PC-3 (cell line): Measurements from ENCODE around the gene SNX27.

Experiments
- EZH2phosphoT487 ChIP-seq: fragments of 300-600 bp; sonication (generic); IDR thresholded peaks from 2 replicates; pipeline ENCODE4 v1.6.1; 2018; ENCODE audit warnings: mild to moderate bottlenecking, antibody characterized with exemption, low read length, borderline replicate concordance
- TF ChIP-seq, protein P1 (sequence below): fragments of 300-600 bp; sonication (generic); conservative IDR thresholded peaks from 2 replicates; pipeline ENCODE4 v1.5.1; 2017; ENCODE audit warnings: antibody characterized with exemption, low read depth, mild to moderate bottlenecking, low read length

- TF ChIP-seq, protein P1, sequence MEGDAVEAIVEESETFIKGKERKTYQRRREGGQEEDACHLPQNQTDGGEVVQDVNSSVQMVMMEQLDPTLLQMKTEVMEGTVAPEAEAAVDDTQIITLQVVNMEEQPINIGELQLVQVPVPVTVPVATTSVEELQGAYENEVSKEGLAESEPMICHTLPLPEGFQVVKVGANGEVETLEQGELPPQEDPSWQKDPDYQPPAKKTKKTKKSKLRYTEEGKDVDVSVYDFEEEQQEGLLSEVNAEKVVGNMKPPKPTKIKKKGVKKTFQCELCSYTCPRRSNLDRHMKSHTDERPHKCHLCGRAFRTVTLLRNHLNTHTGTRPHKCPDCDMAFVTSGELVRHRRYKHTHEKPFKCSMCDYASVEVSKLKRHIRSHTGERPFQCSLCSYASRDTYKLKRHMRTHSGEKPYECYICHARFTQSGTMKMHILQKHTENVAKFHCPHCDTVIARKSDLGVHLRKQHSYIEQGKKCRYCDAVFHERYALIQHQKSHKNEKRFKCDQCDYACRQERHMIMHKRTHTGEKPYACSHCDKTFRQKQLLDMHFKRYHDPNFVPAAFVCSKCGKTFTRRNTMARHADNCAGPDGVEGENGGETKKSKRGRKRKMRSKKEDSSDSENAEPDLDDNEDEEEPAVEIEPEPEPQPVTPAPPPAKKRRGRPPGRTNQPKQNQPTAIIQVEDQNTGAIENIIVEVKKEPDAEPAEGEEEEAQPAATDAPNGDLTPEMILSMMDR = no peak
- no peak for TF ChIP-seq EZH2phosphoT487
These were observed 23.7 kb downstream of the SNX27 start for GRCh38 chr1:151635479-151636072.
